ENCODE results near the gene PRDM4. TPM values are rescaled to one million over a fixed set of nuclear protein-coding genes. Genes with fewer than 3 reads are reported as not detected.
A peak's percentile ranks its signal among the peaks of the same experiment; 100 is the strongest.

The PRDM4 gene
- total and polyA plus RNA-seq, 2 of the 13 experiments (the other 11 are each of a cell fraction or from before 2014, with no cell fraction given) = 9.9 to 15.3 TPM

DNA sequence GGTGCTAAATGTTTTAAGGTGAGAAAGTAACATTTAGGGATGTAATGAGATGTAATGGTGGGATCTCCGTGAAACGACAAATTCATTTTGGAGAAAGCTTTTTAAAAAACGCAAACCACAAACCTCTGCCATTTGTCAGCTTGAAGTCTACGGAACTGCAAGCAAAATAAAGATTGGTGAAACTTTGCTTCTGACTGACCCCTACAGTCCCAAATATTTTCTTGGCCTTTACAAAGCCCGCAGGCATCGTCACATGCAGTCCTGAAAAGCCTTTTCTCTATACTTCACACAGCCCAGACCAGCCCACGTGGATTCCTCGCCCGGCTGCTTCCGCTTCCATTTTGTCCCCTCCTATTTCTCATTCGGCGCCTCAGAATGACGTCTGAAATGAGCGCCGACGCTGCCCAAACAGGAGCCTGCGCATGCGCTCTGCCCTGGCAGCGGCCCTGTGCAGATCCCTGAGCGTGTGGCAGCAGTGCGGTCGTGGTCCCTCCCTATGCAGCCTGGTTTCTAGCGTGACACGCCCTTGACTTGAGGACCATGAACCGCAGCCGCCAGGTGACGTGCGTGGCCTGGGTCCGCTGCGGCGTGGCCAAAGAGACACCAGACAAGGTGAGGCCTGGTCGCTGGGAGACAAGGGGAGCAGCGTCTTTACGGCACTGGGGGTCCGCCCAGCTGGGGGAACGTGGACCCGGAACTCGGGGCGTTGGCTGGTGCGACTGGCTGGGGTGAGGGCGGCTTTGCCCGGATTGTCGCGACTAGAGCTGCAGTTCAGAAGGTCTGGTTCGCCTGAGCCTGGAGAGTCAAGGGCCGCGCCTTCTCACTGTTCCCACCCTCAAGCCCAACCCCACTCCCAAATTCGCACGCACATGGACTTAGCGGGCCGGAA lies 75.3 kb downstream of the PRDM4 start, which contains the start of gene PWP1 (continued):
- TF ChIP-seq SALL1 (CRISPR knock-in tag; IDR thresholded peaks at IDR 0.05) (peak; percentile 96), FOXO1 (CRISPR knock-in tag; IDR thresholded peaks at IDR 0.05) (no peak), PHB2 (IDR thresholded peaks at IDR 0.05; ENCODE audit: partially characterized antibody) (no peak), ZNF792 (CRISPR knock-in tag; IDR thresholded peaks at IDR 0.05) (peak; percentile 94), RAD51 (IDR thresholded peaks at IDR 0.05; ENCODE audit: borderline replicate concordance) (no peak), ZMAT3 (CRISPR knock-in tag; conservative IDR thresholded peaks at IDR 0.05) (peak; percentile 97), SPEN (CRISPR knock-in tag; IDR thresholded peaks at IDR 0.05; ENCODE audit: low read depth) (peak; percentile 90), MXD4 (CRISPR knock-in tag; IDR thresholded peaks at IDR 0.05) (peak; percentile 98), HHEX (CRISPR knock-in tag; IDR thresholded peaks at IDR 0.05) (peak; percentile 50; the same call in 1 of the 2 replicates), NFYC (CRISPR knock-in tag; IDR thresholded peaks at IDR 0.05) (peak; percentile 59), FOXJ3 (CRISPR knock-in tag; IDR thresholded peaks at IDR 0.05; ENCODE audit: borderline replicate concordance) (0 out of 2 replicates have a peak, but pooled peaks have one; percentile 68)
- TF ChIP-seq, protein P1, sequence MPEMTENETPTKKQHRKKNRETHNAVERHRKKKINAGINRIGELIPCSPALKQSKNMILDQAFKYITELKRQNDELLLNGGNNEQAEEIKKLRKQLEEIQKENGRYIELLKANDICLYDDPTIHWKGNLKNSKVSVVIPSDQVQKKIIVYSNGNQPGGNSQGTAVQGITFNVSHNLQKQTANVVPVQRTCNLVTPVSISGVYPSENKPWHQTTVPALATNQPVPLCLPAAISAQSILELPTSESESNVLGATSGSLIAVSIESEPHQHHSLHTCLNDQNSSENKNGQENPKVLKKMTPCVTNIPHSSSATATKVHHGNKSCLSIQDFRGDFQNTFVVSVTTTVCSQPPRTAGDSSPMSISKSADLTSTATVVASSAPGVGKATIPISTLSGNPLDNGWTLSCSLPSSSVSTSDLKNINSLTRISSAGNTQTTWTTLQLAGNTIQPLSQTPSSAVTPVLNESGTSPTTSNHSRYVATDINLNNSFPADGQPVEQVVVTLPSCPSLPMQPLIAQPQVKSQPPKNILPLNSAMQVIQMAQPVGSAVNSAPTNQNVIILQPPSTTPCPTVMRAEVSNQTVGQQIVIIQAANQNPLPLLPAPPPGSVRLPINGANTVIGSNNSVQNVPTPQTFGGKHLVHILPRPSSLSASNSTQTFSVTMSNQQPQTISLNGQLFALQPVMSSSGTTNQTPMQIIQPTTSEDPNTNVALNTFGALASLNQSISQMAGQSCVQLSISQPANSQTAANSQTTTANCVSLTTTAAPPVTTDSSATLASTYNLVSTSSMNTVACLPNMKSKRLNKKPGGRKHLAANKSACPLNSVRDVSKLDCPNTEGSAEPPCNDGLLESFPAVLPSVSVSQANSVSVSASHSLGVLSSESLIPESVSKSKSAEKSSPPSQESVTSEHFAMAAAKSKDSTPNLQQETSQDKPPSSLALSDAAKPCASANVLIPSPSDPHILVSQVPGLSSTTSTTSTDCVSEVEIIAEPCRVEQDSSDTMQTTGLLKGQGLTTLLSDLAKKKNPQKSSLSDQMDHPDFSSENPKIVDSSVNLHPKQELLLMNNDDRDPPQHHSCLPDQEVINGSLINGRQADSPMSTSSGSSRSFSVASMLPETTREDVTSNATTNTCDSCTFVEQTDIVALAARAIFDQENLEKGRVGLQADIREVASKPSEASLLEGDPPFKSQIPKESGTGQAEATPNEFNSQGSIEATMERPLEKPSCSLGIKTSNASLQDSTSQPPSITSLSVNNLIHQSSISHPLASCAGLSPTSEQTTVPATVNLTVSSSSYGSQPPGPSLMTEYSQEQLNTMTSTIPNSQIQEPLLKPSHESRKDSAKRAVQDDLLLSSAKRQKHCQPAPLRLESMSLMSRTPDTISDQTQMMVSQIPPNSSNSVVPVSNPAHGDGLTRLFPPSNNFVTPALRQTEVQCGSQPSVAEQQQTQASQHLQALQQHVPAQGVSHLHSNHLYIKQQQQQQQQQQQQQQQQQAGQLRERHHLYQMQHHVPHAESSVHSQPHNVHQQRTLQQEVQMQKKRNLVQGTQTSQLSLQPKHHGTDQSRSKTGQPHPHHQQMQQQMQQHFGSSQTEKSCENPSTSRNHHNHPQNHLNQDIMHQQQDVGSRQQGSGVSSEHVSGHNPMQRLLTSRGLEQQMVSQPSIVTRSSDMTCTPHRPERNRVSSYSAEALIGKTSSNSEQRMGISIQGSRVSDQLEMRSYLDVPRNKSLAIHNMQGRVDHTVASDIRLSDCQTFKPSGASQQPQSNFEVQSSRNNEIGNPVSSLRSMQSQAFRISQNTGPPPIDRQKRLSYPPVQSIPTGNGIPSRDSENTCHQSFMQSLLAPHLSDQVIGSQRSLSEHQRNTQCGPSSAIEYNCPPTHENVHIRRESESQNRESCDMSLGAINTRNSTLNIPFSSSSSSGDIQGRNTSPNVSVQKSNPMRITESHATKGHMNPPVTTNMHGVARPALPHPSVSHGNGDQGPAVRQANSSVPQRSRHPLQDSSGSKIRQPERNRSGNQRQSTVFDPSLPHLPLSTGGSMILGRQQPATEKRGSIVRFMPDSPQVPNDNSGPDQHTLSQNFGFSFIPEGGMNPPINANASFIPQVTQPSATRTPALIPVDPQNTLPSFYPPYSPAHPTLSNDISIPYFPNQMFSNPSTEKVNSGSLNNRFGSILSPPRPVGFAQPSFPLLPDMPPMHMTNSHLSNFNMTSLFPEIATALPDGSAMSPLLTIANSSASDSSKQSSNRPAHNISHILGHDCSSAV (CRISPR knock-in tag; IDR thresholded peaks at IDR 0.05; ENCODE audit: borderline replicate concordance) = no peak
- TF ChIP-seq, protein P2, sequence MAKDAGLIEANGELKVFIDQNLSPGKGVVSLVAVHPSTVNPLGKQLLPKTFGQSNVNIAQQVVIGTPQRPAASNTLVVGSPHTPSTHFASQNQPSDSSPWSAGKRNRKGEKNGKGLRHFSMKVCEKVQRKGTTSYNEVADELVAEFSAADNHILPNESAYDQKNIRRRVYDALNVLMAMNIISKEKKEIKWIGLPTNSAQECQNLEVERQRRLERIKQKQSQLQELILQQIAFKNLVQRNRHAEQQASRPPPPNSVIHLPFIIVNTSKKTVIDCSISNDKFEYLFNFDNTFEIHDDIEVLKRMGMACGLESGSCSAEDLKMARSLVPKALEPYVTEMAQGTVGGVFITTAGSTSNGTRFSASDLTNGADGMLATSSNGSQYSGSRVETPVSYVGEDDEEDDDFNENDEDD (CRISPR knock-in tag; IDR thresholded peaks at IDR 0.05; ENCODE audit: borderline replicate concordance) = 0 out of 2 replicates have a peak, but pooled peaks have one; percentile 73
- TF ChIP-seq, protein P3, sequence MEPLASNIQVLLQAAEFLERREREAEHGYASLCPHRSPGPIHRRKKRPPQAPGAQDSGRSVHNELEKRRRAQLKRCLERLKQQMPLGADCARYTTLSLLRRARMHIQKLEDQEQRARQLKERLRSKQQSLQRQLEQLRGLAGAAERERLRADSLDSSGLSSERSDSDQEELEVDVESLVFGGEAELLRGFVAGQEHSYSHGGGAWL (CRISPR knock-in tag; IDR thresholded peaks at IDR 0.05) = peak; percentile 90; the same call in 1 of the 2 replicates
- TF ChIP-seq, protein P4, sequence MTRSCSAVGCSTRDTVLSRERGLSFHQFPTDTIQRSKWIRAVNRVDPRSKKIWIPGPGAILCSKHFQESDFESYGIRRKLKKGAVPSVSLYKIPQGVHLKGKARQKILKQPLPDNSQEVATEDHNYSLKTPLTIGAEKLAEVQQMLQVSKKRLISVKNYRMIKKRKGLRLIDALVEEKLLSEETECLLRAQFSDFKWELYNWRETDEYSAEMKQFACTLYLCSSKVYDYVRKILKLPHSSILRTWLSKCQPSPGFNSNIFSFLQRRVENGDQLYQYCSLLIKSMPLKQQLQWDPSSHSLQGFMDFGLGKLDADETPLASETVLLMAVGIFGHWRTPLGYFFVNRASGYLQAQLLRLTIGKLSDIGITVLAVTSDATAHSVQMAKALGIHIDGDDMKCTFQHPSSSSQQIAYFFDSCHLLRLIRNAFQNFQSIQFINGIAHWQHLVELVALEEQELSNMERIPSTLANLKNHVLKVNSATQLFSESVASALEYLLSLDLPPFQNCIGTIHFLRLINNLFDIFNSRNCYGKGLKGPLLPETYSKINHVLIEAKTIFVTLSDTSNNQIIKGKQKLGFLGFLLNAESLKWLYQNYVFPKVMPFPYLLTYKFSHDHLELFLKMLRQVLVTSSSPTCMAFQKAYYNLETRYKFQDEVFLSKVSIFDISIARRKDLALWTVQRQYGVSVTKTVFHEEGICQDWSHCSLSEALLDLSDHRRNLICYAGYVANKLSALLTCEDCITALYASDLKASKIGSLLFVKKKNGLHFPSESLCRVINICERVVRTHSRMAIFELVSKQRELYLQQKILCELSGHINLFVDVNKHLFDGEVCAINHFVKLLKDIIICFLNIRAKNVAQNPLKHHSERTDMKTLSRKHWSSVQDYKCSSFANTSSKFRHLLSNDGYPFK (CRISPR knock-in tag; IDR thresholded peaks at IDR 0.05; ENCODE audit: borderline replicate concordance) = peak; percentile 90; the same call in 1 of the 2 replicates
- TF ChIP-seq, protein P5, sequence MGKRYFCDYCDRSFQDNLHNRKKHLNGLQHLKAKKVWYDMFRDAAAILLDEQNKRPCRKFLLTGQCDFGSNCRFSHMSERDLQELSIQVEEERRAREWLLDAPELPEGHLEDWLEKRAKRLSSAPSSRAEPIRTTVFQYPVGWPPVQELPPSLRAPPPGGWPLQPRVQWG (CRISPR knock-in tag; IDR thresholded peaks at IDR 0.05; ENCODE audit: borderline replicate concordance, low read depth) = no peak
